ENCODE data around the gene NPPA. TPM values are rescaled to one million over a fixed set of nuclear protein-coding genes. Genes with fewer than 3 reads are reported as not detected.
A peak's percentile ranks its signal among the peaks of the same experiment; 100 is the strongest.

The NPPA gene
- polyA plus RNA-seq, 1 of the 3 experiments (the other 2 are of a cell fraction), result not detected

- ChIA-PET POLR2A (no interaction called here), CTCF (interaction anchor here (1.1 to 1.5 kb wide), 4 partner anchors 21 to 30 kb away, joined by 4 to 6 read pairs (median 4); partner anchors contain the start of gene NPPA)
- H3K4me1 ChIP-seq (ENCODE audit: control insufficient read depth in 1 of 2, insufficient read depth in 2 of 2, low read depth in 1 of 2, low read length in 1 of 2), result no peaks in the 10 kb centered on the region
- H3K9me2 ChIP-seq, result no peaks in the 10 kb centered on the region
- H3K27ac ChIP-seq (ENCODE audit: low read depth in 2 of 2, low read length in 1 of 2), result no peak overlapping the region
- 0 out of 2 replicates have a peak, but pooled peaks cover 12% of the 10 kb centered on the region for H3K27me3 ChIP-seq (ENCODE audit: insufficient read depth)
- H3K79me2 ChIP-seq (ENCODE audit: insufficient read depth), result no peaks in the 10 kb centered on the region
- no peaks in the 10 kb centered on the region for H3K36me3 ChIP-seq (replicated peaks in 1 of 2; ENCODE audit: control insufficient read depth in 1 of 2, insufficient read depth in 2 of 2, low read length in 1 of 2)
- no peak overlapping the region for H2AFZ ChIP-seq (ENCODE audit: low read depth)
- H4K20me1 ChIP-seq (ENCODE audit: insufficient read depth), result no peaks in the 10 kb centered on the region
- H3K9me3 ChIP-seq, result no peaks in the 10 kb centered on the region
- no peak overlapping the region for H3K4me3 ChIP-seq (ENCODE audit: low read depth in 2 of 2, low read length in 1 of 2)
- DNase-seq, result no peak
- no peaks in the 10 kb centered on the region for H3F3A ChIP-seq (replicated peaks; ENCODE audit: insufficient read depth)
- no peak overlapping the region for H3K4me2 ChIP-seq
- no peak overlapping the region for H3K9ac ChIP-seq
- 64% methylated on average over 13 of the region's 13 CpGs for WGBS (ENCODE audit: low lambda C conversion rate)
- TF ChIP-seq TCF12 (IDR thresholded peaks at IDR 0.05) (no peak), SMC3 (IDR thresholded peaks at IDR 0.05; ENCODE audit: low read depth, low read length) (no peak), IRF3 (IDR thresholded peaks at IDR 0.05; ENCODE audit: low read depth, low read length) (no peak), JUND (IDR thresholded peaks at IDR 0.05) (no peak), USF2 (IDR thresholded peaks at IDR 0.05; ENCODE audit: borderline replicate concordance, low read depth, low read length) (no peak)
These were observed 20.9 kb upstream of the NPPA start for GRCh38 chr1:11868331-11868980.

- Histone ChIP-seq H4K20me1 (ENCODE audit: insufficient read depth) (no peaks in the 10 kb centered on the region), H3K9ac (no peak overlapping the region), H3K9me3 (no peaks in the 10 kb centered on the region), H3K79me2 (ENCODE audit: insufficient read depth) (no peaks in the 10 kb centered on the region), H3K4me1 (ENCODE audit: control insufficient read depth in 1 of 2, insufficient read depth in 2 of 2, low read depth in 1 of 2, low read length in 1 of 2) (peaks cover 0 to 11% of the 10 kb centered on the region in 2 experiments; a peak in 1 of 4 replicates), H3K4me2 (no peak overlapping the region; the same call in 1 of the 2 replicates), H3F3A (replicated peaks; ENCODE audit: insufficient read depth) (no peaks in the 10 kb centered on the region), H3K27me3 (ENCODE audit: insufficient read depth) (peaks cover 10% of the 10 kb centered on the region; the same call in 1 of the 2 replicates), H2AFZ (ENCODE audit: low read depth) (no peak overlapping the region), H3K9me2 (no peaks in the 10 kb centered on the region), H3K27ac (ENCODE audit: low read depth in 2 of 2, low read length in 1 of 2) (no peak overlapping the region), H3K36me3 (replicated peaks in 1 of 2; ENCODE audit: control insufficient read depth in 1 of 2, insufficient read depth in 2 of 2, low read length in 1 of 2) (no peaks in the 10 kb centered on the region), H3K4me3 (ENCODE audit: low read depth in 2 of 2, low read length in 1 of 2) (no peak overlapping the region)
- ChIA-PET CTCF (interaction anchor here (0.9 to 1.1 kb wide), 2 partner anchors 10 to 15 kb away, joined by 3 read pairs; partner anchors contain the start of gene NPPA), POLR2A (interaction anchor here (1.3 kb wide), 1 partner anchor 15 kb away, joined by 4 read pairs; the partner anchor contains the start of gene NPPA)
- no peak for DNase-seq
- WGBS (ENCODE audit: low lambda C conversion rate), result 20% methylated on average over 6 of the region's 6 CpGs
- no peak for TF ChIP-seq ELF1 (IDR thresholded peaks at IDR 0.05)
- TF ChIP-seq POLR2AphosphoS5 (IDR thresholded peaks at IDR 0.05; ENCODE audit: low read depth, low read length), result no peak
- TF ChIP-seq MEF2A (IDR thresholded peaks at IDR 0.05; ENCODE audit: borderline replicate concordance, low read depth), result no peak
- no peak for TF ChIP-seq IRF3 (IDR thresholded peaks at IDR 0.05; ENCODE audit: low read depth, low read length)
- no peak for TF ChIP-seq REST (IDR thresholded peaks at IDR 0.05; ENCODE audit: low read depth, low read length)
- no peak for TF ChIP-seq EZH2phosphoT487 (IDR thresholded peaks at IDR 0.05; ENCODE audit: borderline replicate concordance, low read depth)
- no peak for TF ChIP-seq RCOR1 (IDR thresholded peaks at IDR 0.05; ENCODE audit: low read length)
- peak; percentile 22; the same call in 1 of the 2 replicates for TF ChIP-seq NFIC (IDR thresholded peaks at IDR 0.05; ENCODE audit: borderline replicate concordance)
- peak; percentile 28; the same call in 1 of the 2 replicates for TF ChIP-seq FOSL2 (IDR thresholded peaks at IDR 0.05; ENCODE audit: borderline replicate concordance, low read depth)
- no peak for TF ChIP-seq ZBTB33 (IDR thresholded peaks at IDR 0.05; ENCODE audit: borderline replicate concordance, low read depth)
- no peak for TF ChIP-seq YY1 (IDR thresholded peaks at IDR 0.05; ENCODE audit: low read depth)
These were observed 15.3 kb upstream of the NPPA start for GRCh38 chr1:11862890-11863289.

Data from SK-N-SH (cell line).